Stimulated activated CD8-positive, alpha-beta memory T cell treated with anti-CD3 and anti-CD28 coated beads, Interleukin-12 subunit alpha, Interleukin-12 subunit beta, amount 100 ng/mL, for 4 hours (primary cell): ENCODE results near the gene NFIX.

Experiments
- DNase-seq: peaks from one replicate; pipeline ENCODE4 v3.0.0-alpha.2; 2020; ENCODE audit warnings: low read depth

NFIX gene

DNA sequence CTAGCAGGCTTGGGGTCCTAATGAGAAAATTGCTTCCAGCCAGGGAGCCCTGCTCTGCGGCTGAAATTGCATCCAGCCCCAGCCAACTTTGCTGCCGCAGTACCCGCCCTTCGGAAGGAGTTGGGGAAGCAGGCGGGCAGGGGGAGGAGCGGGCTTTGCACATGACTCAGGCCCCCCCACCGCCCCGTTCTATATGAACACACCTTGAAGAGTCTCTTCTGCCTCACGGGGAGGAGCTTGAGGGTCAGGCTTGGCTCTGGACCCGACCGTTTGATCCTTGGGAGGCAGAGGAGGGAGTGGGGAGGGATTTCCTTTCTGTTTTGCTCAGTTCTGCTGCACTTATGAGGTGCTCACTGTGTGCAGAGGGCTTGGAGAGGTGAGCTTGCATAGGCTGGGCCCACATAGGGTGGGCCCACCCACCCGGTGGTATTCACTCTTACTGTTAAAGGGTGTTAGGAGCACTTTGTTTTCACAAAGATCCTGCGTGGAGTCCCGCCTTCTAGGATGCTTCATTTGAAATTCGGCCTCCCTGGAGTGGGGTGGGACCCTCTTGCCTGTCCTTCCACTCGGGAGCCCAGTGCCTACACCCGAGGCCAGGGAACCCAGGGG lies 60.9 kb downstream of the NFIX start:
- no peak for DNase-seq

DNA sequence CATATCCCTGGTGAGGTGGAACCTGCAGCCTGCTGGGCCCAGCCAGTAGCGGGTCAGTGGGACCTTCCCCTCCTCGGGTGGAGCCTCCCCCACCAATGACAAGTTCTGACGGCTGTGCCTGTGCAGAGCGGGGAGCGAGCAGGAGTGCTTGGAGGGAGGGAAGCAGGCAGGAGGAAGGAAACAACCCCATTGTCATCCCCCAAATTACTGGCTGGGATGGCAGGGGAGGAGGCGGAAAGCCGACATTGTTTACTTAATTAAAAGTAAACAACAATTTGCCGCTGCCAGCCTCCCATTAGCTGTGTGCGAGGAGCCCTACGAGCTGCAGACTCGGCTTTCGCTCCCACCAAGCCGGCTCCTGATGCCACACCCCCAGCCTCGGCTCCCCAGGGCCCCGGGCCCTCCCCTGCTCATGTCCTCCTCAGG lies 61.9 kb downstream of the NFIX start:
- no peak for DNase-seq

DNA sequence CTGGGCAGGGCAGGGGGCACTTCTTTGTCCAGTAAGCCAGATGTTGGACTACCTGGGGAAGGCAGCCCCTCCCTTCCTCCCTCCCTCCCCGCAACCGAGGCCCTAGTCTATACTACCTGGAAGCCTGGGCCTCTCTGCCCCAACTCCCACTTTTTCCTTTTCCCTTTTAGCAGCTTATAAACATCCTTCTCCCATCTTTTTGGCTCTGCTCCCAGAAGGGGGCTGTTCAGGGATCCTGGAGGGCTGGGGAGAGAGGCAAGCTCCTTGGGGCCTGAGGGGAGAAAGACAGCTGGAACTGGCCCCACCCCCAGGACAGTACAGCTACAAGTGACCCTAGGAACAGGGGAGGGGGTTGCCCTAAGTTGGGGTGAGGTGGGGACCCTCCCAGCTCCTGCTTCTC lies 62.5 kb downstream of the NFIX start:
- no peak for DNase-seq

DNA sequence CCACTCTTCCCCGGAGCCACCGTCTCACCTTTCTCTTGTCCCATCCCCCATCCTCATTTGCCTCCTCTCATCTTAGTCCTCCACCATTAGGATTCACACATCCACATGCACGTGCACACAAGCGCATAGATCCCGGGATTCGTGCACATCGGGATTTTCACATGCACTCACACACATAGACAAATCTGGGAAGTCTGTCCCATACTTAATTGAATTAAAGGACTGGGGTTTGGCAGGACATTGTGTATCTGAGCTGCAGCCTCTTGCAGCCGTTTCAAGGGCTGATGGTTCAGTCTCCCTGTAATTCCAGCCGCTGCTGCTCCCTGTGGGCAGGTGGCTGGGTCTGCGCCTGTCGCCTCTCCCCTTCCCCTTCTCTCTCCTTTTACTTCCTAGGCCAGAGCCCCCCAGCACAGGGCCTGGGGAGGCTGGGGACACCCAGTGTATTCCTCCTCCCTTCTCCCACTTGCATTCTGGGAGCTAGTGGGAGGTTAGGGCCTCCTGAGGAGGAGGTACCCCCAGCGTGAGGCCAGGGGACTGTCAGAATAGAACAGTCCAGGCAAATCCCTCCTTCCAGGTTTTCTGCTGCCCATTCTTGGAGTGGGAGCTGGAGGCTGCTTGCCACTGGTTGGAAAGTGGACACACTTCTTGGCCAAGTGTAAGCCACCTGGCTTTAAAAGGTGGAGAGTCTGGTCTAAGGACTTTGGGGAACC lies 63.8 kb downstream of the NFIX start:
- DNase-seq = no peak

DNA sequence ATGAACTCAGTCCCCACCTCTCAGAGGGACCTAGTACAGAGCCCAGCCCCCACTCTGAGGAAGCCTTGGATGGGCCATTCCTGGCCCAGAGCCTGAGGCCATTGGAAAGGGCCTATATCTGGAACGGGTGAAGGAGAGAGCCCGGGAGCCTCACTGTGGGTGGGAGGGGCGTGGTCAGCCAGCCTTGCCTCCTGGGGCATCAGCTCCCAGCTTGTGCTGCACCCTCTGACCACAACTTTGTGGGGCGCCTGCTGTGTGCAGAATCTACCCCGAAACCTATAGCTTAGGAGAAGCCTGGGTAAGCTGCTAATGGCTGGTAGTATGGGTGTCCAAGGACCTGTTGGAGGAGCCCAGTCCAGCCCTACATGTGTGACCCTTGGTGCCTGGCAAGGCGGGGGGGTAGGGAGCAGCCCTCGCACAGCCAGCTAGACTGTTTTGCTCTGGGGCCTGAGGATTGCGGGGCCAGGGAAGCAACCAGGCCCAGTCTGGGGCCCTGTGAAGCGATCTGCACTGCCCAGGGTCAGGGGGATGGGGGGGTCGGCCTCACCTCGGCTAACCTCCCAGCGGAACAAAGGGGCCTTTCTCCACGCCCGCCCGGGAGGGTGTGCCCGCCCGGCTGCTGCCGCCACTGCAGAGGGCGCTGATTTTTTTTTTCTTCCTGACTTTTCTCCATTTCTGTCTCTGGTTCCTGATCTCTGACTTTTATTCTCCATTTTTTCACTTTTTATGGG lies 65.1 kb downstream of the NFIX start:
- no peak for DNase-seq

DNA sequence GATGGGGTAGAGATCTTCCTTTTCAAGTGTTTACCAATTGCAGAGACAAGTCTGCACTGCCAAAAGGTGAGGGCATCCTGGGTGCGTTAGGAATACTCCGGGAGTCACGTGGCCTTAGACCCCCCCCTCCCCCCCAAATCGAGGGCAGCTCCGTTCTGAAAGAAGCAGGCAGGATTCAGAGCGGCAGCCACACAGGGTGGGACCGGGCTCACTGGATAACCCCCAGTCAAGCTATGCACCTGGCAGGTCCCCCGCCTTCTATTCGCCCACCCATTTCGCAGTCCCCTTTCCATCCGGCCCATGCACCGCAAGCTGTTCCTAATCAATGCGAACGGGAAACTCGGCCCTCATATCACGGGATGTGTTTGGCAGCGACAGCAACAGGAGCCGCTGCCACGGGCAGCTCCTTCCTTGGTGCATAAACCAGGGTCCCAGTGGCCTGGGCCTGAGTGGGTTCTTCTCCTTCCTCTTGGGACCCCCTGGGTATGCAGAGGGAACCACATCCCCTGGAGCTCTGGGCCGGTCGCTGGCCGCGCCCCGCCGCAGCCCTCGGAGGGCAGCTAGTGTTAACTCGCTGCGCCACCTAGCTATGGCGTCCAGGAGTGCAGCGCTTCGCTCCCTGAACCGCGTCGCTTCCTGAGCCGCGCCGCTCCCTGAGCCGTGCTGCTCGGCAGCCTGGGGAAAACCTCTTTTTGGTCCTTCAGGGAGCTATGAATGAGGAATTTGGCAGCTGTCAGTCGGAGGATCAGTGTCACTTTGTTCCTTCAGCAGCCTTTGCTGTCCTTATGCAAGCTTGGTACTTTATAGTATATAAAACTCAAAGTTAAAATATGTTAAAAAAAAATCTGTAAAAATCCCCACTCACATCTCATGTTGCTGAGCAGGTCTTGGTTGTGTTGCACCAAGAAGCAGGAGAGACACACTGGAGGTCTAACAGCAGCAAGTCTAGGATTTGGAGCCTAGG lies 66.0 kb downstream of the NFIX start:
- DNase-seq = peak; percentile 57

DNA sequence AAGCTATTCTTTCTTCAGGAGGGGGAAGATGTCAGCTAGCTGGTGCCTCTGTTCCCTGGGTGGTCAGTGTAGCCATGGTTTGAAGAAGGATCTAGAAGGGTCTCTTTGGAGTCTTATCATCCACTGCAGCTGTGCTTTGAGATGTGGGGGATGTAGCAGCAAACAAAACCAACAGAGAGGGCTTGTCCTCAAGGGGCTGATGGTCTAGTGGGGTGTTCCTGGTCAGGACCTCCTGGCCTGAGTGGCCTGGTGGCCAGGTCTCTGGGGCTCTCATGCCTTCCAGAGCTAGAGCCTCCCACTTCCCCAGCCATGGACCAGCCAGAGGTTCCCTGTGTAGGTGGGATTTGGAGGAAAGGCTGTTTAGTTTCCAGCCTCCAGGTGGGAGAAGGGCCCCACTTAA lies 67.0 kb downstream of the NFIX start:
- DNase-seq = no peak

DNA sequence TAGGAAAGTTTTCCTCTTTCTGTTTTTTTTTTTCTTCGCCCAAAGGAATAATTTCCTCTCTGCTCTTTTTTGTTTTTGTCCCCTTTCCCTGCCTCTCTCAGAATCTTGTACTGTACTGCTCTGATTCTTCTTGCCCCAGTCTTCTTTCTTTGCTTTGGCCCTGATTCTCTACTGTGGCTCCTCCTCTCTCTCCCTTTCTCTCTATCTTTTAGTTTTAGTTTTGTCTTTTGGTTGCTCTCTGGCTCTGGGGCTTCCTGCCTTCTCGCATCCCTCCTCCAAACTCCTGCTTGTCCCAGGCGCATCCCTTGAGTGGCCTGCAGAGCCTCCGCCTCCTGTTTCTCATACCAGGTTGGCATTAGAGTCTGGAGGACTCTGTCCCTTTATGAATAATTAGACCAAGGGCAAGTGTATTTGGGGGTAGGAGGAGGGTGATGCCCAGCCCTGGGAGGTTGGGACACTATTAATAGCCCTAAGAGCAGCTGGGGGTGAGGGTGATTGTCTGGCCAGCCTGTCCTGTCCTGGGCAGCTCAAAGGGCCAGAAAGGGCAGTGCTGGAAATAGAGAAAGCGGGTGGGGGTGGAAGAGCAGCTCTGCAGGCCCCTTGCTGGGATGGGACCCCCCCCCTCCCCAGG lies 68.3 kb downstream of the NFIX start:
- no peak for DNase-seq

DNA sequence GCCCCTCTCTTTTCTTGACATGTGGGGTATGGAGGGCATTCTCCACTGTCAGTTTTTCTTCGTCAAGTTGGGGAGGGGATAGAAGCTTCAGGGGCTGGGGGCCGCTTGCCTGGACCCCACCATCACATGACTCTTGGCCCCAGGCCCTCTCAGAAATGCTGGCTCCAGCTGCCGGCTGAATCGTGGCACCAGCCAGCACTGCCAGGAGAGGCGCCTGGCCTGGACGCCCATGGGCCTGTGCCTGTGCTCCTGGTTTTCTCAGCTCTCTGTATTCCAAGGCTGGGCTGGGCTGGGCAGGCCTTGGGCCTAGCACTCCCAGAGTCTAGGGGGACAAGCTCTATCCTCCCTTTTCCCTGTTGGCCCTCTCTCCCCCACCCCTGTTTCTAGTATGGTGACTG lies 68.8 kb downstream of the NFIX start:
- no peak for DNase-seq

DNA sequence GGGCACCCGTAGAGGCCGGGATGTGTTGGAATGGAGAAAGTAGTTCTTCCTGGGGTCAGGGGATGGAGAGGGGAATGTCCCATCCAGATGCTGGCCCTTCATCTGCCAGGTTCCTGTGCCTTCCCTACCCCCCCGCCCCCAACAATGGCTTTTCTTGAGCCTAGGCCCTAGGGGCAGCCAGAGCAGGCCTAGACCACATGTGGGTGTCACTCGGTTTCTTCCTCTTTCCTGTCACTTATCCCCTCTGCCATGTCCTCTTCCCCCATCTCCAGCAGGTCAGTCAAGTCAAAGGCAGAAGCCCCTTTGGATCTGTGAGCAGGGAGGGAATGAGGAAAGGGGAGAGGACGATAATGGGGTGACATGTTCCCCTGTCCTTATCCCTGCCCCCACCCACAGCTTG lies 71.0 kb downstream of the NFIX start:
- DNase-seq = no peak

DNA sequence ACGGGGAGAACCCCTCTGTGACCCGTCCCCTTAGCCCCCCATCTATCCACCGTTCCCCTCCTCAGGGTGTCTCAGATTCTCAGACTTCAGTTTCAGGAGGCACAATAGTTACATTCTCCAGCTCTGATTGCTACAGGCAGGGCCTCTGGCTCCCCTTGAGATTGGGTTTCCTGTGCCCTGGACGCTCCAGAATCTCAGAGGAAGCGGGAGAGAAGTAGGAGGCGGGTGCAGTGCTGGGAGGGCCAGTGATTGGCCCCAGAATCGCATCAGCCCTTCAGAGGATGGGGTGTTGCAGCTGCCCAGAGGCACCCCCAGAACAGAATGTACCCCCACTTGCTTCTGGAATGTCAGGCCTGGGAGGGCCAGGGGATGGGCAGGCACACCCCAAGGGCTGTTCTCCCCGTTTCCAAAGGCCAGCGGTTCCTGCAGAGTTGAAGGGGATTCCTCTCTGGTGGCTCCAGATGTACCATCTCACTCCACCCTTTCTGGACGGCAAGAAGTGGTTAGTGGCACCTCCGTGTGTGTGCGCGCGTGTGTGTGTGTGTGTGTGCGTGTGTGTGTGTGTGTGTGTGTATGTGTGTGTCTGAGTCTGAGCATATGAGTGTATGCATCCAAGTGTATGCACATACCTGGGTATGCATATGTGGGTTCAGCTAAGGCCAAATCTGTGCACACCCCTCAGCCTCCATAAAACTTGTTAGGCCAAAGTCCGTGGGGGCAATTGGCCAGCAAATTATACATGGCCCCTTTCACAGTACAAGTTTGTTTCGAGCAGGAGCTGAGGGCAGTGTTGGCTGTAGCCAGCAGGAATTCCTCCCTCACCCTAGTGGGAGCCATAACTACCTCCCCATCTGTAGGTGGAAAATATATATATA lies 71.9 kb downstream of the NFIX start:
- no peak for DNase-seq

DNA sequence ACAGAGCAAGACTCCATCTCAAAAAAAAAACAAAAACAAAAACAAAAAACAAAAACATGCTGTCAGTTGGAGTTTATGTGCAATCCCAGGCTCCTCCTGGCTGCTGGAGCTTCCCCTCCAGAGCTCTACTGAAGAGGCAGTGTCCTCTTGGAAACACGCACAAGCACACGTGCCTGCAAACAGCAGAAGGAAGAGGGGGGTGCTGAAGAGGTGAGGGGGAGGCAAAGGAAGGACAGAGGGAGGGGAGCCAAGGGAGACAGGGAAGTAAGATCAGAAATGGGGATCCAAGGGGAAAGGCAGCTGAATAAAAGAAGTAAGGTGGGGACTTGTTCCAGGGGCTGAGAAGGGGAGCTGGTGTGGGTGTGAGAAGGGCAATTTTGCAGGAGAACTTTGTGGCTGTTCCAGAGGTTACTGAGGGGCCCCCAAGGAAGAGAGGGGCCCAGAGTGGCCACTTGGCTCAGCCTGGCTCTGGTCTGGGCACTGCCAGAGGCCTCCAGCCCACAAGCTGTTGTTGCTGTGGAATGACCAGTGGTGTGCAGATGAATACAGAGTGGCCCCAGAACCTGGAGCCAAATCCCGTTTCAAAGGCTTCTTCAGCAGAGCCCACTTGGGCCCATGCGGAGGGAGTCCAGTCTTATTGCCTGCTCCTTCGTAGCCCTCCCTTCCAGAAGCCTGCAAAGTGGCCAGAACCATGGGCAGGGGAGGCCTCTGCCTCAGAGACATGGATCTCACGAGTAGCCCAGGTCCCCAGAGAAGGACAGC lies 73.0 kb downstream of the NFIX start:
- DNase-seq = no peak

DNA sequence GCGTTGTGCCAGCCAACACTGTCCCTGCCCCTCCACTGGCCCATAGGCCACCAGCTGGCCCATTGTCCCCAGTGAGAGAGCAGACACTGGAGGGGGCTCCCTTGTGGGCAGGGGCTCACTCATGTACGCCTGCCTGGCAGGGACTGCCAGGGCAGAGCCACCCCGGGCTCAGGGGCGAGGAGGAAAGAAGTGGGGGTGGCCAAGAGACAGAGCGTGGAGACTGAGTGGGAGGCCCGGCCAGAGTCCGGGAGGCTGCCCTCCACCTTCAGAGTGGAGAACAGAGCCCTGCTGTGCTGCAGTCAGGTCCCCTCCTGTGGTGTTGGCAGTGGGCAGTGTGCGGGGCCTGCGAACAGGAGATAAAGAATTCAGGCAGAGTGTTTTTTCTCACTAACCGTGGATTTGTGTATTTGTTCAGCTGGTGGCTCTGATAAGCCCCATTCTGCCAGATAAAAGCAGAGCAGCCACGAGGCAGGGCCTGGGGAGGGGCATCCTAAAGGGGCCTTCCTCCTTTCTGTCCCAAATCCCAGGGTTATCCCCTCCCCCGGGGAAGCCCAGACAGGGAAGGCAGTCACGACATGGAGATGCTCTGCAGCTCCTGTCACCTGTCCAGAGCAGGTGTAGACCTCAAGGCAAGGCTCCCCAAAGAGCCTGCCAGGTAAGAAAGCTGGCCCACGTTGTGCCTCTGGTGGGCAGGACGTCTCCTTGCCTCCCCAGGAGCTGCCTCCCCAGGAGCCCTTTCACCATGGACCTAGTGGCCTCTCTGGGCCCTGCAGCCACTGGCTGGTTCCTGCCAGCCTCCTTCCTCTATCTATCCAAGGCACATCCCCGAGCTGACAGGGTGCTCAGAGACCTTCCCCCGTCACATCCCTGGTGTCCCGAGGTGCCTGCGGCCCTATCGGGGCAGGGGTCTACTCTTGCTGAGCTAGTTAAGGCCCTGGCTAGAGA lies 74.4 kb downstream of the NFIX start:
- no peak for DNase-seq

DNA sequence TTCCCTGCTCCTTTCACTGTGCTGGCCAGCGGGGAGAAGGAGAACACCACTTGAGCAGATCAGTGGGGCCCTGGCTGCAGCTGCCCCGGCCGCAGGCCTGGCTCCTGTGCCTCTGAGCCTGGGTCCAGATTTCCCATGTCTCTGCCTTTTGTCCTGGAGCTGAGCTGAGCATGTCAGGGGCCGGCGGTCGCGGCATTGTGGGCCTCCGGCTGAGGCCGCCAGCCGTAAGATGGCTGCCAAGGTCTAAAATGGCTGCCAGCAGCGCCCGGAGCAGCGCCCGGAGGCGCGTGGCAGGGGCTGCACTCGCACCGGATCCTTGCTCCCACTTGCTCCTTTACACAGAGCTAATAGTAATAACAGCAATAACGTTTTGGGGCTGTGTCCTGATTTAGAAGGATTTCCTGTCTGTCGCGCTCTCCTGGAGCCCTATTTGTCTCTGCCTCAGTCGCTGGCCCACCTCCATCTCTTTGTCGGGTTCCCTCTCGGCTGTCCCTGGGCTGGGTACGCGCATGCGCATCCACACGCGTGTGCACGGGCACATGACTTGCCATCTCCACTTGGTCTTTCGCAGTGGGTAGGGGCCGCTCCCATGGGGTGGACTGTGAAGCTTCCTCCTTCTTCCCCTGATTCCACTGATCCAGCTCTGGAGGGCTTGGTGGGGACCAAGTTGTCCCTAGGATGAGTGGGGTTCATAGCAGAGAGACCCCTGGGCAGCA lies 75.3 kb downstream of the NFIX start:
- DNase-seq = no peak

DNA sequence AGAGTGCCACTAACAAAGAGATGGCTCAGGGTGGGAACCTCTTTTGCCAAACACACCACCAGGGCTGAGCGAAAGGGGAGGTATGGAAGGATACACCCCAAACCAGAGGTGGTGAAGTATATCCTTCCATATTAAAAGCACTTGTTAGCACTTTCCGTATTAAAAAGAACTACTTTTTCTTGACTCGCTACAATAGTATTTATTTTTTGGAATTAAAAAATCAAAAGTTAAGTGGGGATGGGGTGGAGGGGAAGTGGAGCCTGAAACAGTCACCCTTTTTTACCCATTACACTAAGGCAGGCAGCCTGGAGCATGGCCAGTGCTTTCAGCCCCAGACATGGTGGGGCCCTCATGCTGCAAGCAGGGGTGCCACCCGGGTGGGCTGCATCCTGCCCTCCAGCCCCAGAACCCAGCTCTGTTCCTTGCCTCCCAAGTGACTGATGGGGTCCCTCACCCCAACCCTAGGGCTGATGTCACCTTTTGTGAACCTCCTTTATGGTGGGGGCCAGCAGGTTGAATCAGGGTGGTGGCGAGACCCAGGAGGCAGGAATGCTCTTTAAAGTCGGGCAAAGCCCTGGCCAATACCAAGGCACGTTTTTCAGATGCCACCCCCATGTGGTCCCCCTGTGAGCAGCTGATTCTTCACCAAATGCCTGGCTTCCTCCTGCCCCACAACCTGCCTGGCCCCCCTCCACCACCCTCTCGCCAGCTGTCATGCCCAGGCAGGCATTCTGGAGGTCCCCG lies 76.3 kb downstream of the NFIX start:
- DNase-seq = no peak

DNA sequence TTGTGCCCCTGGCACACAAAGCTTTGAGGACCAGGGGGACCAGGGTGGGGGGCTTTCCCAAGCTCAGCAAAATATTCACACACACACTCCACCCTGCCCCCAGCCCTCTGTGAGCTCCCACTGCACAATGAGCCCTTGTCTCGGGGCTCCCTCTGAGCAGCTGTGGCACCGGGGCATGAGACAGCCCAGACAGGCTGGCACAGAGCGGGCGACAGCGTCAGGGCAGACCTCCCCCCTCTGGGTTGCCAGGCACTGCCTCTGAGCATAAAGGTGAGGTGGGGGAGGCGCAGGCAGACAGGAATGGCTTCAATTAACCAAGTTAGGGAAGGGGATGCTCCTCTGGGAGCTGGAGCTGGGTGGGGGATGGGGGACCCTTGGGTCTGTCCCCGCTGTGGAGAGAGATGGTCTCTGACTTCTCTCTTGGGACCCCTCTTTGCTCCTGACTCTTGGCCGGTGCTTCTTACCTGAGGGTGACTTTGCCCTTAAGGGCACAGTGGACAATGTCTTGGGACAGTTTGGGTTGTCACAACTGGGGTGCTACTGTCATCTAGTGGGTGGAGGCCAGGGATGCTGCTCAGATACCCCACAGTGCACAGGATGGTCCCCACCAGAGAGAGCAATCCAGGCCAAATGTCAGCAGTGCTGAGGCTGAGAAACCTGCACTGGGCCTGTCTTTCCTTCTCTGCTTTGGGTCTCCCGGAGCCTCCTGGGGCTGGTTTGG lies 77.1 kb downstream of the NFIX start:
- DNase-seq = no peak

DNA sequence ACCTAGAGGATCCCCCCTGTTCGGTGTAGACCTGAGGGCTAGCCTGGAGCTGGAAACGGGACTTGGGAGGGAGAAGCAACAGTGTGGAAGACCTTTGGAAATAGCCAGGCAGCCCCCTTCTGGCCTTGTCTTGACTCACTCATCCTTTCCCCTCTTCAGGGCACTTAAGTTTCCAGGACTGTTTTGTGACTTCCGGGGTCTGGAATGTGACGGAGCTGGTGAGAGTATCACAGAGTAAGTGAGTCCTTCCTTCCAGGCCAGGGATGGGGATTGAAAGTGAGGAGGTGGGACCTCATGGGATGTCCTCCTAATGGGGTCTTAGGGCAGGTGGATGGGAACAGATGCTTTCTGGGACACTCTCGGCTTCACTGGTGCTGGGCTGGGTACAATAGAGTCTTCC lies 78.0 kb downstream of the NFIX start:
- no peak for DNase-seq
